ENCODE data around the gene PCARE. TPM values are rescaled to one million over a fixed set of nuclear protein-coding genes. Genes with fewer than 3 reads are reported as not detected.
A peak's percentile ranks its signal among the peaks of the same experiment; 100 is the strongest.

Gene PCARE
- total and polyA plus RNA-seq, 2 donors (not counting 1 experiment from before 2014, with no cell fraction given) = not detected

DNA sequence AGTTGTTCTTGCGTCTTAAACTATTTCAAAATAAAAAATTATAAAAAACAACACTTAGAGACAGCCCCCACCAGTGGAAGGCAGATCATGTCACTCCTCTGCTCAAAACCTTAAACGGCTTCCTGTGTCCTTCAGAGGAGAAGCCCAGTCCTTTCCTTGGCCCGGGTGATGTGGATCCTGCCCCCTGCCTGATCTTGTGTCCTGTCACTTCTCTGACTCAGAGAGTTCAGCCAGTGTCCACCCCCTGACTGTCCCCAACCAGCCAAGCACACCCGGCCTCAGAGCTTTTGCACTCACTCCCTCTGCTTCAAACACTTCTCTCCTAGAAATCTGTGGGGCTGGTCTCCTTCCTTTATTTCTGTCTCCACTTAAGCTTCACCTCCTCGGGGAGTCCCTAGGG is 57.8 kb downstream of the PCARE start:
- DNase-seq (no peak), ATAC-seq (ENCODE audit: low read depth) (no peak)
- Histone ChIP-seq H3K36me3 (replicated peaks in 1 of 2; ENCODE audit: control extremely low read depth in 1 of 2, control insufficient read depth in 1 of 2, extremely low read depth in 1 of 2, insufficient read depth in 2 of 2, low read length in 1 of 2) (no peaks in the 10 kb centered on the region), H3K4me3 (ENCODE audit: control extremely low read depth in 1 of 5, extremely low read depth in 1 of 5, insufficient read depth in 1 of 5, low read depth in 2 of 5, low read length in 4 of 5) (no peak overlapping the region), H3K27me3 (replicated peaks in 1 of 4; ENCODE audit: control extremely low read depth in 1 of 4, control insufficient read depth in 3 of 4, insufficient read depth in 4 of 4, low read length in 3 of 4) (peaks cover 0 to 13% (median 0%) of the 10 kb centered on the region in 4 experiments), H3K9me3 (ENCODE audit: control extremely low read depth in 1 of 3, control insufficient read depth in 2 of 3, insufficient read depth in 1 of 3, low read length in 2 of 3) (peaks cover 0 to 6% (median 0%) of the 10 kb centered on the region in 3 donors), H4K20me1 (ENCODE audit: control insufficient read depth, insufficient read depth, low read length, poor library complexity, severe bottlenecking) (no peaks in the 10 kb centered on the region), H3K79me2 (ENCODE audit: control insufficient read depth, insufficient read depth, low read length) (no peaks in the 10 kb centered on the region), H2AFZ (ENCODE audit: insufficient read depth, low read depth, low read length, poor library complexity, severe bottlenecking) (no peak overlapping the region), H3K4me1 (ENCODE audit: control insufficient read depth in 2 of 2, insufficient read depth in 2 of 2, low read length in 2 of 2) (peaks cover 25 to 38% of the 10 kb centered on the region in 2 donors), H3K9ac (ENCODE audit: low read length) (no peak overlapping the region), H3K4me2 (replicated peaks; ENCODE audit: low read depth, low read length, poor library complexity, severe bottlenecking) (no peak overlapping the region), H3K27ac (ENCODE audit: low read length in 2 of 2) (no peak overlapping the region)
- WGBS (ENCODE audit: insufficient coverage) = 20% methylated on average over 4 of the region's 5 CpGs
- Mint-ChIP-seq H3K27me3 (peaks cover 5% of the 10 kb centered on the region), H3K4me1 (peaks cover 47% of the 10 kb centered on the region), H3K27ac (no peak overlapping the region), H3K4me3 (no peak overlapping the region), H3K9me3 (ENCODE audit: insufficient read depth) (no peaks in the 10 kb centered on the region)
- intact Hi-C loops (cut with micrococcal nuclease) = no loop called here
- CTCF ChIA-PET = interaction anchor here (1.3 kb wide), 1 partner anchor 10 kb away, joined by 3 read pairs; no protein-coding TSS in a partner anchor
- TF ChIP-seq EZH2 (IDR thresholded peaks at IDR 0.05; ENCODE audit: borderline replicate concordance, insufficient read depth, low read depth, low read length, poor library complexity, severe bottlenecking) = no peak
- TF ChIP-seq, protein P1, sequence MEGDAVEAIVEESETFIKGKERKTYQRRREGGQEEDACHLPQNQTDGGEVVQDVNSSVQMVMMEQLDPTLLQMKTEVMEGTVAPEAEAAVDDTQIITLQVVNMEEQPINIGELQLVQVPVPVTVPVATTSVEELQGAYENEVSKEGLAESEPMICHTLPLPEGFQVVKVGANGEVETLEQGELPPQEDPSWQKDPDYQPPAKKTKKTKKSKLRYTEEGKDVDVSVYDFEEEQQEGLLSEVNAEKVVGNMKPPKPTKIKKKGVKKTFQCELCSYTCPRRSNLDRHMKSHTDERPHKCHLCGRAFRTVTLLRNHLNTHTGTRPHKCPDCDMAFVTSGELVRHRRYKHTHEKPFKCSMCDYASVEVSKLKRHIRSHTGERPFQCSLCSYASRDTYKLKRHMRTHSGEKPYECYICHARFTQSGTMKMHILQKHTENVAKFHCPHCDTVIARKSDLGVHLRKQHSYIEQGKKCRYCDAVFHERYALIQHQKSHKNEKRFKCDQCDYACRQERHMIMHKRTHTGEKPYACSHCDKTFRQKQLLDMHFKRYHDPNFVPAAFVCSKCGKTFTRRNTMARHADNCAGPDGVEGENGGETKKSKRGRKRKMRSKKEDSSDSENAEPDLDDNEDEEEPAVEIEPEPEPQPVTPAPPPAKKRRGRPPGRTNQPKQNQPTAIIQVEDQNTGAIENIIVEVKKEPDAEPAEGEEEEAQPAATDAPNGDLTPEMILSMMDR (IDR thresholded peaks at IDR 0.05) = no peak
- POLR2A ChIA-PET = interaction anchor here (0.6 kb wide), 1 partner anchor 404 kb away, joined by 3 read pairs; no protein-coding TSS in a partner anchor

- CTCF ChIA-PET = interaction anchor here (1.3 kb wide), 1 partner anchor 11 kb away, joined by 3 read pairs; no protein-coding TSS in a partner anchor
- H3K36me3 ChIP-seq (replicated peaks in 1 of 2; ENCODE audit: control extremely low read depth in 1 of 2, control insufficient read depth in 1 of 2, extremely low read depth in 1 of 2, insufficient read depth in 2 of 2, low read length in 1 of 2) = no peaks in the 10 kb centered on the region
- no peak overlapping the region for H3K27ac ChIP-seq (ENCODE audit: low read length in 2 of 2)
- DNase-seq (no peak), ATAC-seq (ENCODE audit: low read depth) (no peak)
- H3K4me3 ChIP-seq (ENCODE audit: control extremely low read depth in 1 of 5, extremely low read depth in 1 of 5, insufficient read depth in 1 of 5, low read depth in 2 of 5, low read length in 4 of 5) = no peak overlapping the region
- H3K4me2 ChIP-seq (replicated peaks; ENCODE audit: low read depth, low read length, poor library complexity, severe bottlenecking) = no peak overlapping the region
- peaks cover 29 to 44% of the 10 kb centered on the region in 2 donors for H3K4me1 ChIP-seq (ENCODE audit: control insufficient read depth in 2 of 2, insufficient read depth in 2 of 2, low read length in 2 of 2)
- H2AFZ ChIP-seq (ENCODE audit: insufficient read depth, low read depth, low read length, poor library complexity, severe bottlenecking) = peak overlapping the region; percentile 82
- Mint-ChIP-seq H3K27me3 (peaks cover 8% of the 10 kb centered on the region), H3K4me1 (peaks cover 53% of the 10 kb centered on the region), H3K4me3 (peak overlapping the region; percentile 38), H3K27ac (peak overlapping the region; percentile 57), H3K9me3 (ENCODE audit: insufficient read depth) (no peaks in the 10 kb centered on the region)
- H4K20me1 ChIP-seq (ENCODE audit: control insufficient read depth, insufficient read depth, low read length, poor library complexity, severe bottlenecking) = no peaks in the 10 kb centered on the region
- H3K9ac ChIP-seq (ENCODE audit: low read length) = no peak overlapping the region
- POLR2A ChIA-PET = no interaction called here
- peaks cover 0 to 17% (median 0%) of the 10 kb centered on the region in 4 experiments for H3K27me3 ChIP-seq (replicated peaks in 1 of 4; ENCODE audit: control extremely low read depth in 1 of 4, control insufficient read depth in 3 of 4, insufficient read depth in 4 of 4, low read length in 3 of 4)
- TF ChIP-seq EZH2 (IDR thresholded peaks at IDR 0.05; ENCODE audit: borderline replicate concordance, insufficient read depth, low read depth, low read length, poor library complexity, severe bottlenecking) = no peak
- TF ChIP-seq, protein P1 (IDR thresholded peaks at IDR 0.05) = no peak
- intact Hi-C loops (cut with micrococcal nuclease) = loop anchor here (1.0 kb wide), 1 partner anchor 58 kb away; no protein-coding TSS in a partner anchor
- 95% methylated on average over 12 of the region's 17 CpGs for WGBS (ENCODE audit: insufficient coverage)
- H3K79me2 ChIP-seq (ENCODE audit: control insufficient read depth, insufficient read depth, low read length) = no peaks in the 10 kb centered on the region
- peaks cover 0 to 6% (median 0%) of the 10 kb centered on the region in 3 donors for H3K9me3 ChIP-seq (ENCODE audit: control extremely low read depth in 1 of 3, control insufficient read depth in 2 of 3, insufficient read depth in 1 of 3, low read length in 2 of 3)
Measured at GRCh38 chr2:29015701-29016470, 58.4 kb downstream of the PCARE start.

All from B cell (primary cell).